ENCODE results near the gene TSGA10. TPM values are rescaled to one million over a fixed set of nuclear protein-coding genes. Genes with fewer than 3 reads are reported as not detected.

TSGA10 gene
- total RNA-seq, 1 donor = 3.0 TPM

GRCh38 chr2:99171377-99172140 is 16.8 kb upstream of the TSGA10 start:
- no peak for TF ChIP-seq CTCF (IDR thresholded peaks at IDR 0.05; ENCODE audit: insufficient read depth, low read depth, low read length)
- DNase-seq (ENCODE audit: low read depth) = no peak

DNA sequence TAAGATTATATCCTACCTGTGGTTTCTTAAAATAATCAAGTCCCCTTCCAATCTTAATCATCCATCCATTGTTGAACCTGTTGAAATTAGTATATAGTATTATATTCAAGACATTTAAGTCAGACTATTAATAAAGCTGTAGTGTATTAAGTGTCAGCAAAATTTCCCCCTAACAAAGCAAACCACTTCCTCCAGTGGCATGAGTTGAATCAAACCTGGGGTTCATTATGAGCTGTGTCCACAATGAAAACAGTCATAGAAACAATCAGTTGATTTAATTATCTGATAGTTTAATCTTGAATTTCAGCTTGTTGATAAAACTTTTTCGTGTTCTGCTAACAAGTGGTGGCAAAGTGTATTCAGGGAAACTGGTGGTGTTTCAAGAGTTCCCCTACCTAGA is 14.8 kb upstream of the TSGA10 start:
- no peak for DNase-seq (ENCODE audit: low read depth)
- TF ChIP-seq CTCF (IDR thresholded peaks at IDR 0.05; ENCODE audit: insufficient read depth, low read depth, low read length) = no peak
- no peak overlapping the region for H3K4me3 ChIP-seq (ENCODE audit: low read depth, low read length)

More at GRCh38 chr2:99171377-99172140, 16.8 kb upstream of the TSGA10 start:
- H3K4me3 ChIP-seq (ENCODE audit: low read depth, low read length) = no peak overlapping the region

GRCh38 chr2:99166218-99166617 is 11.5 kb upstream of the TSGA10 start:
- TF ChIP-seq CTCF (IDR thresholded peaks at IDR 0.05; ENCODE audit: insufficient read depth, low read depth, low read length) = no peak
- DNase-seq (ENCODE audit: low read depth) = no peak
- no peak overlapping the region for H3K4me3 ChIP-seq (ENCODE audit: low read depth, low read length)

DNA sequence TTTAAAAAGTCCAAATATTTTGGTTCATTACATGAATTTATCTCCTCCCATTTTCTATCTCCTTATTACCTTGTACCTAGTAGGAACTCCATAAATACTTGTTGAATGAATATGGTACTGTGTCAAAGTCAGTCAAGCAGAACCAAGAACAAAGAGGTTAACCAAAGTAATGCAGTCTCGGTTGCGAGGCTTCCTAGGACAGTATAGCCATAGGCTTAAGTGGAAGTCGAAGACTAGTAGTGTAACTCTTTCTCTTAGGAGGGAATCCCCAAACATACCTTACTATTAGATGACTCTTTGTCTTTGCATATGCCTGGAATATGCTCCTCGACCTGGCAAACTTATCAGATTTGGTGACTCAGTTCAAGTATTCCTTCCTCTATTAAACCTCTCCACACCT is 4.9 kb upstream of the TSGA10 start:
- H3K4me3 ChIP-seq (ENCODE audit: low read depth, low read length) = no peak overlapping the region
- DNase-seq (ENCODE audit: low read depth) = no peak
- no peak for TF ChIP-seq CTCF (IDR thresholded peaks at IDR 0.05; ENCODE audit: insufficient read depth, low read depth, low read length)

DNA sequence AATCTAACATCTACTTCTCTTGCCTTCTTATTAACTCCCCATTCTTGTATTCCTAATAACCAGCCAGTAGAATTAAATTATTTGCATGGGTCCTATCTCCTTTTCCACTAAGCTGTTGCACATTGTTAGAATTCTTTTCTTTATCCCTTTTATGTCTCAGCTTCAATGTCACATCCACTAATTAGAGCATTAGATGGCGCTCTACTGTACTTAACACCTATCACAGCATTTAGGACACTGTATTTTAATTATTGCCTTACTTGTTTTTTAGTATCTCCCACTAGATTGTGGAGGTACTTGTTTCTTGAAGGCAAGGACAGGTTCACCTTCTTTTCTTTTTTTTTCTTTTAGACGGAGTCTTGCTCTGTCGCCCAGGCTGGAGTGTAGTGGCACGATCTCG is 3.9 kb upstream of the TSGA10 start:
- no peak overlapping the region for H3K4me3 ChIP-seq (ENCODE audit: low read depth, low read length)
- no peak for DNase-seq (ENCODE audit: low read depth)
- TF ChIP-seq CTCF (IDR thresholded peaks at IDR 0.05; ENCODE audit: insufficient read depth, low read depth, low read length) = no peak

- H3K4me3 ChIP-seq (ENCODE audit: low read depth, low read length) = no peak overlapping the region
- no peak for DNase-seq (ENCODE audit: low read depth)
- TF ChIP-seq CTCF (IDR thresholded peaks at IDR 0.05; ENCODE audit: insufficient read depth, low read depth, low read length) = no peak
Measured at GRCh38 chr2:99156891-99157290, 2.1 kb upstream of the TSGA10 start.

All from fibroblast of villous mesenchyme (primary cell).